IPS-18c (cell line): Measurements from ENCODE around the gene MOGAT2.

Experiments used
- H3K4me3 ChIP-seq: 2 replicates; pipeline ENCODE4 v1.7.0; 2013; ENCODE audit warnings: low read depth, mild to moderate bottlenecking, low read length, moderate library complexity; ENCODE audit not compliant: insufficient read depth
- H3K9me3 ChIP-seq: one replicate; pipeline ENCODE4 v1.6.1; 2013; ENCODE audit warnings: mild to moderate bottlenecking, low read length, moderate library complexity; ENCODE audit not compliant: control insufficient read depth, insufficient read depth

The MOGAT2 gene

GRCh38 chr11:75768112-75768908 lies 50.7 kb downstream of the MOGAT2 start, which contains the start of gene DGAT2:
Gene DGAT2 (plus strand): TSS chr11:75768778. CDS start chr11:75768992, 214 bp downstream.
- Histone ChIP-seq H3K4me3 (peak within 1 kb of the TSS; percentile 45), H3K9me3 (no peaks in the 10 kb centered on the region)

GRCh38 chr11:75768909-75769771 lies 51.5 kb downstream of the MOGAT2 start:
- Histone ChIP-seq H3K4me3 (peak overlapping the region; percentile 45), H3K9me3 (no peaks in the 10 kb centered on the region)

GRCh38 chr11:75770102-75770501 lies 52.5 kb downstream of the MOGAT2 start:
- H3K4me3 ChIP-seq, result no peak overlapping the region

GRCh38 chr11:75771646-75772410 lies 54.2 kb downstream of the MOGAT2 start:
- no peaks in the 10 kb centered on the region for H3K9me3 ChIP-seq
- no peak overlapping the region for H3K4me3 ChIP-seq

More at GRCh38 chr11:75770102-75770501, 52.5 kb downstream of the MOGAT2 start:
- no peaks in the 10 kb centered on the region for H3K9me3 ChIP-seq

- no peak overlapping the region for H3K4me3 ChIP-seq
- H3K9me3 ChIP-seq, result no peaks in the 10 kb centered on the region
Measured at GRCh38 chr11:75773595-75774353, 56.1 kb downstream of the MOGAT2 start.

- Histone ChIP-seq H3K4me3 (no peak overlapping the region), H3K9me3 (no peaks in the 10 kb centered on the region)
Measured at GRCh38 chr11:75775056-75775455, 57.4 kb downstream of the MOGAT2 start.

GRCh38 chr11:75776546-75776945 lies 58.9 kb downstream of the MOGAT2 start:
- Histone ChIP-seq H3K9me3 (no peaks in the 10 kb centered on the region), H3K4me3 (no peak overlapping the region)

GRCh38 chr11:75777461-75778110 lies 59.9 kb downstream of the MOGAT2 start:
- Histone ChIP-seq H3K4me3 (no peak overlapping the region), H3K9me3 (no peaks in the 10 kb centered on the region)

GRCh38 chr11:75778962-75779361 lies 61.3 kb downstream of the MOGAT2 start:
- Histone ChIP-seq H3K4me3 (no peak overlapping the region), H3K9me3 (no peaks in the 10 kb centered on the region)

- Histone ChIP-seq H3K9me3 (no peaks in the 10 kb centered on the region), H3K4me3 (no peak overlapping the region)
Measured at GRCh38 chr11:75779960-75780359, 62.3 kb downstream of the MOGAT2 start.

GRCh38 chr11:75780888-75781287 lies 63.2 kb downstream of the MOGAT2 start:
- no peak overlapping the region for H3K4me3 ChIP-seq
- H3K9me3 ChIP-seq, result no peaks in the 10 kb centered on the region

GRCh38 chr11:75781296-75781695 lies 63.7 kb downstream of the MOGAT2 start:
- Histone ChIP-seq H3K4me3 (no peak overlapping the region), H3K9me3 (no peaks in the 10 kb centered on the region)

GRCh38 chr11:75781831-75782230 lies 64.2 kb downstream of the MOGAT2 start:
- Histone ChIP-seq H3K9me3 (no peaks in the 10 kb centered on the region), H3K4me3 (no peak overlapping the region)
